ENCODE data around the gene MARK3. TPM values are rescaled to one million over a fixed set of nuclear protein-coding genes. Genes with fewer than 3 reads are reported as not detected.
A peak's percentile ranks its signal among the peaks of the same experiment; 100 is the strongest.

Gene MARK3
- total RNA-seq, 1 donor from 2014 or later = 99.4 TPM

- no peaks in the 10 kb centered on the region for H3K27me3 ChIP-seq (ENCODE audit: low read depth)
- intact Hi-C loops (cut with DNase I) = no loop called here
- no peaks in the 10 kb centered on the region for H3K9me3 ChIP-seq
- TF ChIP-seq CTCF (IDR thresholded peaks at IDR 0.05) = no peak
- peaks cover 99% of the 10 kb centered on the region for H3K36me3 ChIP-seq
- H3K27ac ChIP-seq = peak overlapping the region; percentile 55
- no peak overlapping the region for H3K4me3 ChIP-seq
- ATAC-seq = peak; percentile 52 to 72
- DNase-seq = no peak
- peaks cover 11% of the 10 kb centered on the region for H3K4me1 ChIP-seq
Observed at GRCh38 chr14:103492156-103492925, 107.1 kb downstream of the MARK3 start.

GRCh38 chr14:103495854-103496253 is 110.6 kb downstream of the MARK3 start:
- DNase-seq (no peak), ATAC-seq (peak in 1 of 2 donors; percentile 21)
- Histone ChIP-seq H3K27ac (no peak overlapping the region), H3K36me3 (peaks cover 97% of the 10 kb centered on the region), H3K27me3 (ENCODE audit: low read depth) (no peaks in the 10 kb centered on the region), H3K4me3 (no peak overlapping the region), H3K9me3 (no peaks in the 10 kb centered on the region), H3K4me1 (peaks cover 19% of the 10 kb centered on the region)
- TF ChIP-seq CTCF (IDR thresholded peaks at IDR 0.05) = no peak
- intact Hi-C loops (cut with DNase I) = no loop called here

- Histone ChIP-seq H3K27ac (no peak overlapping the region), H3K4me1 (peaks cover 19% of the 10 kb centered on the region), H3K27me3 (ENCODE audit: low read depth) (no peaks in the 10 kb centered on the region), H3K9me3 (no peaks in the 10 kb centered on the region), H3K36me3 (peaks cover 97% of the 10 kb centered on the region), H3K4me3 (no peak overlapping the region)
- no peak for TF ChIP-seq CTCF (IDR thresholded peaks at IDR 0.05)
- no peak for ATAC-seq
- DNase-seq = no peak
- intact Hi-C loops (cut with DNase I) = no loop called here
Observed at GRCh38 chr14:103496776-103497175, 111.6 kb downstream of the MARK3 start.

GRCh38 chr14:103499709-103500108 is 114.5 kb downstream of the MARK3 start:
- peaks cover 97% of the 10 kb centered on the region for H3K36me3 ChIP-seq
- intact Hi-C loops (cut with DNase I) = no loop called here
- H3K27me3 ChIP-seq (ENCODE audit: low read depth) = no peaks in the 10 kb centered on the region
- TF ChIP-seq CTCF (IDR thresholded peaks at IDR 0.05) = no peak
- DNase-seq = no peak
- no peak overlapping the region for H3K4me3 ChIP-seq
- peaks cover 19% of the 10 kb centered on the region for H3K4me1 ChIP-seq
- H3K27ac ChIP-seq = no peak overlapping the region
- ATAC-seq = peak in 1 of 2 donors; percentile 38
- no peaks in the 10 kb centered on the region for H3K9me3 ChIP-seq

- no peaks in the 10 kb centered on the region for H3K27me3 ChIP-seq (ENCODE audit: low read depth)
- DNase-seq (peak; percentile 94), ATAC-seq (peak; percentile 94 to 95)
- no peak overlapping the region for H3K27ac ChIP-seq
- peak; percentile 90 for TF ChIP-seq CTCF (IDR thresholded peaks at IDR 0.05)
- H3K9me3 ChIP-seq = no peaks in the 10 kb centered on the region
- peaks cover 97% of the 10 kb centered on the region for H3K36me3 ChIP-seq
- H3K4me1 ChIP-seq = peaks cover 16% of the 10 kb centered on the region
- intact Hi-C loops (cut with DNase I) = no loop called here
- no peak overlapping the region for H3K4me3 ChIP-seq
Observed at GRCh38 chr14:103500148-103500990, 115.2 kb downstream of the MARK3 start.
